PC-3 (cell line): Measurements from ENCODE around the gene NRAP. TPM values are rescaled to one million over a fixed set of nuclear protein-coding genes. Genes with fewer than 3 reads are reported as not detected.

Source experiments
- ATAC-seq: fragments of 200-7000 bp; cut with Tn5 transposase; 2 replicates; pipeline ENCODE4 v1.9.1; 2020; ENCODE audit warnings: mild to moderate bottlenecking, moderate library complexity
- BruUV-seq: library from RNA; stranded (reverse); fragments of 400-500 nt; replicated peaks from 2 replicates; lab custom pipeline; 2021; lab: Mats Ljungman, UMichigan
- CTCF ChIA-PET: fragments of 300-600 bp; sonication (Branson Sonifier 250); formaldehyde crosslinking; loops from one replicate; lab custom pipeline; 2022; ENCODE audit warnings: antibody characterized with exemption; lab: Charles Lee
- POLR2A ChIA-PET: fragments of 300-600 bp; sonication (Branson Sonifier 250); formaldehyde crosslinking; loops from one replicate; lab custom pipeline; 2022; ENCODE audit warnings: antibody characterized with exemption; ENCODE audit not compliant: unreplicated experiment; lab: Charles Lee
- DNase-seq: peaks from one replicate; pipeline ENCODE4 v3.0.0-alpha.2; 2015
- H2AFZ ChIP-seq: fragments of 300-600 bp; sonication (generic); 2 replicates; pipeline ENCODE4 v1.6.0; 2016; ENCODE audit warnings: antibody characterized with exemption, low read length
- H3F3A ChIP-seq: fragments of 300-600 bp; sonication (generic); one replicate; pipeline ENCODE4 v1.6.0; 2017; ENCODE audit warnings: antibody characterized with exemption, low read length, control low read depth, mild to moderate bottlenecking; ENCODE audit not compliant: unreplicated experiment
- H3K27ac ChIP-seq: fragments of 300-600 bp; sonication (generic); 2 replicates; pipeline ENCODE4 v1.5.1; 2016; ENCODE audit warnings: mild to moderate bottlenecking, low read length
- H3K27me3 ChIP-seq: fragments of 300-600 bp; sonication (generic); 2 replicates; pipeline ENCODE4 v1.6.1; 2016; ENCODE audit warnings: low read length, mixed read lengths
- H3K36me3 ChIP-seq: fragments of 300-600 bp; sonication (generic); 2 replicates; pipeline ENCODE4 v1.6.1; 2016; ENCODE audit warnings: low read depth, mixed run types, low read length, mixed read lengths
- H3K4me1 ChIP-seq: fragments of 300-600 bp; sonication (generic); 2 replicates; pipeline ENCODE4 v1.5.1; 2016; ENCODE audit warnings: low read length; ENCODE audit not compliant: insufficient read depth
- H3K4me2 ChIP-seq: fragments of 300-600 bp; sonication (generic); 2 replicates; pipeline ENCODE4 v1.6.0; 2016; ENCODE audit warnings: low read length
- H3K4me3 ChIP-seq: fragments of 300-600 bp; sonication (generic); 2 replicates; pipeline ENCODE4 v1.5.1; 2016; ENCODE audit warnings: mild to moderate bottlenecking, low read length, mixed read lengths
- H3K79me2 ChIP-seq: fragments of 300-600 bp; sonication (generic); 2 replicates; pipeline ENCODE4 v1.6.1; 2017; ENCODE audit warnings: low read length, mixed read lengths
- H3K9ac ChIP-seq: fragments of 300-600 bp; sonication (generic); 2 replicates; pipeline ENCODE4 v1.6.0; 2016; ENCODE audit warnings: mild to moderate bottlenecking, low read length
- H3K9me2 ChIP-seq: fragments of 300-600 bp; sonication (generic); replicated peaks from 2 replicates; pipeline ENCODE4 v1.6.1; 2016; ENCODE audit warnings: mixed run types, low read length, mixed read lengths
- H3K9me3 ChIP-seq: fragments of 300-600 bp; sonication (generic); 2 replicates; pipeline ENCODE4 v1.6.1; 2016; ENCODE audit warnings: low read length, mixed read lengths
- H4K20me1 ChIP-seq: fragments of 300-600 bp; sonication (generic); 2 replicates; pipeline ENCODE4 v1.6.1; 2016; ENCODE audit warnings: low read length, mixed read lengths
- CTCF ChIP-seq: fragments of 300-600 bp; sonication (generic); conservative IDR thresholded peaks from 2 replicates; pipeline ENCODE4 v1.5.1; 2017; ENCODE audit warnings: antibody characterized with exemption, low read depth, mild to moderate bottlenecking, low read length
- EZH2 ChIP-seq: fragments of 300-600 bp; sonication (generic); IDR thresholded peaks from one replicate; pipeline ENCODE4 v1.6.1; 2017; ENCODE audit warnings: antibody characterized with exemption, mild to moderate bottlenecking, low read length; ENCODE audit not compliant: unreplicated experiment
- EZH2phosphoT487 ChIP-seq: fragments of 300-600 bp; sonication (generic); IDR thresholded peaks from 2 replicates; pipeline ENCODE4 v1.6.1; 2018; ENCODE audit warnings: mild to moderate bottlenecking, antibody characterized with exemption, low read length, borderline replicate concordance
- intact Hi-C: fragments of 100-400 bp; cut with micrococcal nuclease; formaldehyde crosslinking; loops from 2 replicates; pipeline ENCODE4 v1.9.0; 2023
- total RNA-seq: library from RNA; depleted of rRNA; stranded (reverse); fragments of >200 nt; gene quantifications from 2 replicates; pipeline ENCODE4 v1.2.3, GENCODE V29; 2014

The NRAP gene
- total RNA-seq, 1 experiment from 2014 or later = not detected

GRCh38 chr10:113563306-113564088 lies 100.3 kb downstream of the NRAP start:
- Histone ChIP-seq H3K9ac (peak overlapping the region; percentile 34; the same call in 1 of the 2 replicates), H3K79me2 (no peaks in the 10 kb centered on the region), H3K9me3 (no peaks in the 10 kb centered on the region), H3K27me3 (no peaks in the 10 kb centered on the region), H2AFZ (peak overlapping the region; percentile 74), H3K9me2 (no peaks in the 10 kb centered on the region), H3K4me2 (peak overlapping the region; percentile 84), H3K4me3 (peak overlapping the region; percentile 76), H3K27ac (no peak overlapping the region), H4K20me1 (no peaks in the 10 kb centered on the region), H3F3A (no peaks in the 10 kb centered on the region), H3K36me3 (no peaks in the 10 kb centered on the region), H3K4me1 (peaks cover 3% of the 10 kb centered on the region; the same call in 1 of the 2 replicates)
- TF ChIP-seq CTCF = peak; percentile 89
- TF ChIP-seq EZH2 = no peak
- no peak for TF ChIP-seq EZH2phosphoT487
- CTCF ChIA-PET = interaction anchor here (0.6 kb wide), 1 partner anchor 120 kb away, joined by 3 read pairs; no protein-coding TSS in a partner anchor
- BruUV-seq = no TSS peak
- ATAC-seq (peak; percentile 91), DNase-seq (peak; percentile 75)
- POLR2A ChIA-PET = no interaction called here
- intact Hi-C loops = loop anchor here (2.0 kb wide), 1 partner anchor 43 kb away; no protein-coding TSS in a partner anchor

DNA sequence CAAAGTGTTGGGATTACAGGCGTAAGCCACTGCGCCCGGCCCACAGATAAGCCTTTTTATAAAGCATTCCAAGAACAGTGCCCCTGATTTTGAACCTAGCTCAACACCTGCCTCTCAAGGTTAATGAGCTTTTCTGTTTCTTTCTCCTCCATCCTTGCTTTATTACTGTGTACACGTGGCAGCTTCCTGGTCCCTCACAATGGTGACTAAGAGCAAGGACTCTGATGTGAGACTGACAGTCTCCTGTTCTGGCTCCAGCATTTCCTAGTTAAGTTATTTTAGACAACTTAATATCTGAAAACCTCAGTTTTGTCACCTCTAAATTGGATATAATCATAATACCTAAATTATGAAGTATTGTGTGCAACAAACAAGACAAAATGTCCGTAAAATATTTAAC lies 101.1 kb downstream of the NRAP start:
- intact Hi-C loops = loop anchor here (2.0 kb wide), 1 partner anchor 42 kb away; no protein-coding TSS in a partner anchor
- Histone ChIP-seq H3K4me1 (peaks cover 3% of the 10 kb centered on the region; the same call in 1 of the 2 replicates), H3K79me2 (no peaks in the 10 kb centered on the region), H3K4me2 (peak overlapping the region; percentile 84), H3K36me3 (no peaks in the 10 kb centered on the region), H3F3A (no peaks in the 10 kb centered on the region), H3K27me3 (no peaks in the 10 kb centered on the region), H4K20me1 (no peaks in the 10 kb centered on the region), H3K9ac (no peak overlapping the region), H2AFZ (peak overlapping the region; percentile 74), H3K27ac (no peak overlapping the region), H3K4me3 (peak overlapping the region; percentile 76; the same call in 1 of the 2 replicates), H3K9me2 (no peaks in the 10 kb centered on the region), H3K9me3 (no peaks in the 10 kb centered on the region)
- no peak for DNase-seq
- ATAC-seq = no peak
- BruUV-seq = no TSS peak
- ChIA-PET POLR2A (no interaction called here), CTCF (interaction anchor here (1.3 kb wide), 1 partner anchor 38 kb away, joined by 7 read pairs; no protein-coding TSS in a partner anchor)
- TF ChIP-seq CTCF (no peak), EZH2 (no peak), EZH2phosphoT487 (no peak)
